ENCODE data around the gene RPH3AL. TPM values are rescaled to one million over a fixed set of nuclear protein-coding genes. Genes with fewer than 3 reads are reported as not detected.

RPH3AL gene
- total and polyA plus RNA-seq, 10 of the 15 experiments (the other 5 are each of a cell fraction or from before 2014, with no cell fraction given), result 0.04 to 1.2 (median 0.47) TPM; not detected in 2

DNA sequence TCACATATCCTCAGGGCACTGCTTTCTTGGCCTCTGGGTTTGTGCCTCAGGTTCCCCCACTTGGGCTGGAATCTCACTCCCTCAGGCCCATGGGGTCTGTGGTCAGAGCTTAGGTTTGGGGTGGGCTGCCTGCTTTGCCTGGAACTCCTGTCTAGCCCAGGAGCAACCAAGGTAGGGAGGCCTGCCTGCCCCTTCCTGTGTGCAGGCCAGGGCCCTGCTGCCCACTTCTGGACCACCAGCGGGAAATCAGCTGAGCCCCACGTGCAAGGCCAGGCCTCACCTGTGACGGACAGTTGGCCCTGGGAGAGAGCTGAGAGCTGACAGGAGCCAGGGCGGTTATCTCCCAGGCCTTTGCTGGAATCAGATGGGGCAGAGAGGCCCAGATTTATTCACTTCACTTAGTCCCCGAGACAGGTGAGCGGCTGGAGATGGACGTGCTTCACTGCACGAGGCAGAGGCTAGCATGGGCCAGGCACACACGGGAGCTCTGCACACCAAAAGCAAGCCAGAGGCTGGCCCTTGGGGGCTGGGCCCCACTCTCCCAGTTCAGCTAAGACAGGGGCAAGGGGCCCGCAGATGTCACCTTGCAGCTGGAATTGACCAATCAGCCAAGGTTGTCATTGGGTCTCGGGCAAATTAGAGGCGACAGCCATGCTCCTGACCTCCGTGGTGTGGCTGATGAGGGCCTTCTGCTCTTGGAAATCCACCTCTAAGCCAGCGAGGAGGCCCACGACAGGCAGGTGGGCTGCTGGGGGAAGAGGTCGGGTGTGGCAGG, 121.2 kb downstream of the RPH3AL start:
- CTCF ChIA-PET, result interaction anchor here (1.4 kb wide), 1 partner anchor 48 kb away, joined by 5 read pairs; no protein-coding TSS in a partner anchor
- in situ Hi-C loops (cut with MboI) (no loop called here), intact Hi-C loops (cut with micrococcal nuclease; ENCODE audit: unreplicated experiment) (no loop called here)
- DNase-seq (ENCODE audit: low read depth, low spot score), result no peak
- Histone ChIP-seq H4K20me1 (ENCODE audit: control insufficient read depth, insufficient read depth) (no peaks in the 10 kb centered on the region), H3K4me1 (ENCODE audit: control insufficient read depth, insufficient read depth, low read length) (peaks cover 12% of the 10 kb centered on the region), H3K9me3 (replicated peaks; ENCODE audit: control insufficient read depth, insufficient read depth, low read length) (no peaks in the 10 kb centered on the region), H3K79me2 (ENCODE audit: control insufficient read depth, insufficient read depth, low read length) (no peaks in the 10 kb centered on the region), H3K36me3 (ENCODE audit: control insufficient read depth in 2 of 2, insufficient read depth in 2 of 2, low read length in 1 of 2) (no peaks in the 10 kb centered on the region), H3K4me3 (no peak overlapping the region), H3K9ac (ENCODE audit: control insufficient read depth, insufficient read depth, low read length) (no peak overlapping the region), H2AFZ (ENCODE audit: control insufficient read depth, low read depth, low read length) (no peak overlapping the region), H3K27ac (ENCODE audit: control insufficient read depth, insufficient read depth) (no peak overlapping the region), H3K27me3 (replicated peaks in 1 of 2; ENCODE audit: control insufficient read depth in 2 of 2, insufficient read depth in 2 of 2, low read length in 1 of 2) (no peaks in the 10 kb centered on the region; a peak in 2 of 4 replicates), H3K4me2 (ENCODE audit: control insufficient read depth, insufficient read depth) (no peak overlapping the region)
- RAD21 ChIA-PET (ENCODE audit: unreplicated experiment), result no interaction called here
- POLR2A ChIA-PET, result no interaction called here
- no peak for FAIRE-seq
- BruUV-seq (replicated peaks), result no TSS peak
- SMC1A ChIA-PET (ENCODE audit: uncharacterized antibody, unreplicated experiment), result no interaction called here
- no peak for TF ChIP-seq SUZ12 (IDR thresholded peaks at IDR 0.05; ENCODE audit: unreplicated experiment)
- TF ChIP-seq RB1 (IDR thresholded peaks at IDR 0.05; ENCODE audit: borderline replicate concordance), result no peak
- TF ChIP-seq, protein P1, sequence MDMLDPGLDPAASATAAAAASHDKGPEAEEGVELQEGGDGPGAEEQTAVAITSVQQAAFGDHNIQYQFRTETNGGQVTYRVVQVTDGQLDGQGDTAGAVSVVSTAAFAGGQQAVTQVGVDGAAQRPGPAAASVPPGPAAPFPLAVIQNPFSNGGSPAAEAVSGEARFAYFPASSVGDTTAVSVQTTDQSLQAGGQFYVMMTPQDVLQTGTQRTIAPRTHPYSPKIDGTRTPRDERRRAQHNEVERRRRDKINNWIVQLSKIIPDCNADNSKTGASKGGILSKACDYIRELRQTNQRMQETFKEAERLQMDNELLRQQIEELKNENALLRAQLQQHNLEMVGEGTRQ (IDR thresholded peaks at IDR 0.05; ENCODE audit: borderline replicate concordance, low read depth, low read length), result no peak
- TF ChIP-seq CBFB (IDR thresholded peaks at IDR 0.05; ENCODE audit: low read depth), result no peak
- TF ChIP-seq, protein P2, sequence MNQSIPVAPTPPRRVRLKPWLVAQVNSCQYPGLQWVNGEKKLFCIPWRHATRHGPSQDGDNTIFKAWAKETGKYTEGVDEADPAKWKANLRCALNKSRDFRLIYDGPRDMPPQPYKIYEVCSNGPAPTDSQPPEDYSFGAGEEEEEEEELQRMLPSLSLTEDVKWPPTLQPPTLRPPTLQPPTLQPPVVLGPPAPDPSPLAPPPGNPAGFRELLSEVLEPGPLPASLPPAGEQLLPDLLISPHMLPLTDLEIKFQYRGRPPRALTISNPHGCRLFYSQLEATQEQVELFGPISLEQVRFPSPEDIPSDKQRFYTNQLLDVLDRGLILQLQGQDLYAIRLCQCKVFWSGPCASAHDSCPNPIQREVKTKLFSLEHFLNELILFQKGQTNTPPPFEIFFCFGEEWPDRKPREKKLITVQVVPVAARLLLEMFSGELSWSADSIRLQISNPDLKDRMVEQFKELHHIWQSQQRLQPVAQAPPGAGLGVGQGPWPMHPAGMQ (IDR thresholded peaks at IDR 0.05; ENCODE audit: borderline replicate concordance), result no peak
- TF ChIP-seq HCFC1 (IDR thresholded peaks at IDR 0.05; ENCODE audit: low read length), result no peak
- TF ChIP-seq ZBED1 (IDR thresholded peaks at IDR 0.05; ENCODE audit: borderline replicate concordance), result no peak
- TF ChIP-seq SP1 (IDR thresholded peaks at IDR 0.05; ENCODE audit: low read depth, low read length), result no peak
- TF ChIP-seq, protein P3, sequence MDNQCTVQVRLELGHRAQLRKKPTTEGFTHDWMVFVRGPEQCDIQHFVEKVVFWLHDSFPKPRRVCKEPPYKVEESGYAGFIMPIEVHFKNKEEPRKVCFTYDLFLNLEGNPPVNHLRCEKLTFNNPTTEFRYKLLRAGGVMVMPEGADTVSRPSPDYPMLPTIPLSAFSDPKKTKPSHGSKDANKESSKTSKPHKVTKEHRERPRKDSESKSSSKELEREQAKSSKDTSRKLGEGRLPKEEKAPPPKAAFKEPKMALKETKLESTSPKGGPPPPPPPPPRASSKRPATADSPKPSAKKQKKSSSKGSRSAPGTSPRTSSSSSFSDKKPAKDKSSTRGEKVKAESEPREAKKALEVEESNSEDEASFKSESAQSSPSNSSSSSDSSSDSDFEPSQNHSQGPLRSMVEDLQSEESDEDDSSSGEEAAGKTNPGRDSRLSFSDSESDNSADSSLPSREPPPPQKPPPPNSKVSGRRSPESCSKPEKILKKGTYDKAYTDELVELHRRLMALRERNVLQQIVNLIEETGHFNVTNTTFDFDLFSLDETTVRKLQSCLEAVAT (IDR thresholded peaks at IDR 0.05), result no peak
- TF ChIP-seq, protein P4, sequence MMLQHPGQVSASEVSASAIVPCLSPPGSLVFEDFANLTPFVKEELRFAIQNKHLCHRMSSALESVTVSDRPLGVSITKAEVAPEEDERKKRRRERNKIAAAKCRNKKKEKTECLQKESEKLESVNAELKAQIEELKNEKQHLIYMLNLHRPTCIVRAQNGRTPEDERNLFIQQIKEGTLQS (IDR thresholded peaks at IDR 0.05; ENCODE audit: borderline replicate concordance, extremely low read depth, low read depth, low read length), result no peak
- no peak for TF ChIP-seq FOXK2 (IDR thresholded peaks at IDR 0.05)
- TF ChIP-seq, protein P5, sequence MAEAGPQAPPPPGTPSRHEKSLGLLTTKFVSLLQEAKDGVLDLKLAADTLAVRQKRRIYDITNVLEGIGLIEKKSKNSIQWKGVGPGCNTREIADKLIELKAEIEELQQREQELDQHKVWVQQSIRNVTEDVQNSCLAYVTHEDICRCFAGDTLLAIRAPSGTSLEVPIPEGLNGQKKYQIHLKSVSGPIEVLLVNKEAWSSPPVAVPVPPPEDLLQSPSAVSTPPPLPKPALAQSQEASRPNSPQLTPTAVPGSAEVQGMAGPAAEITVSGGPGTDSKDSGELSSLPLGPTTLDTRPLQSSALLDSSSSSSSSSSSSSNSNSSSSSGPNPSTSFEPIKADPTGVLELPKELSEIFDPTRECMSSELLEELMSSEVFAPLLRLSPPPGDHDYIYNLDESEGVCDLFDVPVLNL (IDR thresholded peaks at IDR 0.05; ENCODE audit: low read depth, low read length), result no peak
- TF ChIP-seq NR2F1 (conservative IDR thresholded peaks at IDR 0.05), result no peak
- no peak for TF ChIP-seq EGR1 (IDR thresholded peaks at IDR 0.05; ENCODE audit: borderline replicate concordance in 1 of 2, low read depth in 2 of 2, low read length in 2 of 2)
- TF ChIP-seq ATF7 (IDR thresholded peaks at IDR 0.05; ENCODE audit: low read depth), result no peak
- no peak for TF ChIP-seq NFYA (IDR thresholded peaks at IDR 0.05; ENCODE audit: borderline replicate concordance, low read depth, low read length)
- no peak for TF ChIP-seq KLF5 (IDR thresholded peaks at IDR 0.05; ENCODE audit: partially characterized antibody)
- no peak for TF ChIP-seq NFXL1 (IDR thresholded peaks at IDR 0.05; ENCODE audit: borderline replicate concordance)
- no peak for TF ChIP-seq ZNF217 (IDR thresholded peaks at IDR 0.05)
- no peak for TF ChIP-seq CHD2 (IDR thresholded peaks at IDR 0.05; ENCODE audit: borderline replicate concordance, low read depth, low read length)
- 15% methylated on average over 16 of the region's 16 CpGs for WGBS (ENCODE audit: insufficient coverage, insufficient replicate concordance, low lambda C conversion rate, missing lambda C conversion rate)
- ATAC-seq, result no peak
